Measurements from ENCODE around the gene LPP.

The LPP gene

DNA sequence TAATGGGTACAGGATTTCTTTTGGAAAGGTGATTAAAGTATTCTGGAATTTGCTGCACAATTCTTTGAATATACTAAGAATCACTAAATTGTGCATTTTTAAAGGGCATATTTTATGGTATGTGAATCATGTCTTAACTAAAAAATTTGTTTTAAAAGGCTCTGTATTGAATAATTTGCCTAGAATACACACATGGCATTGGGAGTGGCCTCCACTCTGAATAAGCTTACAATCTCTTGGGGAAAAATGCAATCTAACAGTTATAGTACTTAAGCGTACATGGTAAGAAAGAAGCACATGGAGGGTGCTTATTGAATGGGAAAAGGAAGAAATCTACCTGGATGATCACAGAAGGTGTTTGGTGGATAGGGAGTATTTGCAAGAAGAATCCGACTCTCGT lies 385.1 kb downstream of the LPP start:
- DNase-seq: no peak

DNA sequence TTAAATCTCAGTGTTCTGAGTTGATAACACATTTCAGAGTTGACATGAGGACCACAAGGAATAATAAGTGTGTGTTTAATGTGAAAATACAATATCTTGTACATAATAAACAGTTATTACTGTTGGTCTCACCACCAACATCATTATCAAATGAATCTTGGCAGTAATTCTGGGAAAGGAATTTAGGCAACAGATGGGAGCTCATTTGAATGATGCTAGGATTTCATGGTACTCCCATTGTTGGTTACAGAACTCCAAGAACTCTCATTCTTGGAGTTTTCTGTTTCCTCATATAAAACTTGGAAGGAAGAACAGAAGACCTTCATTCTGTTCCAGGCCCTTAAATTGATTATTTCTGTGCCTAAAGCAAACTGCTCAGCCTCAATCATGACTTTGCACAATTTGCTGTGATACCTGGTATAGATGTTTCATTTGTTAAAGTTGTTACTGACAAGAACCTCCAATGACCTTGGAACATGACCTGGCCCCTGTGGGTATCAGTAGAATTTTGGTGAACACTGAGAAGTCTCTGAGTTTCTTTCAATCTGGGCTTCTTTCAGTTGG lies 385.8 kb downstream of the LPP start:
- no peak for DNase-seq

DNA sequence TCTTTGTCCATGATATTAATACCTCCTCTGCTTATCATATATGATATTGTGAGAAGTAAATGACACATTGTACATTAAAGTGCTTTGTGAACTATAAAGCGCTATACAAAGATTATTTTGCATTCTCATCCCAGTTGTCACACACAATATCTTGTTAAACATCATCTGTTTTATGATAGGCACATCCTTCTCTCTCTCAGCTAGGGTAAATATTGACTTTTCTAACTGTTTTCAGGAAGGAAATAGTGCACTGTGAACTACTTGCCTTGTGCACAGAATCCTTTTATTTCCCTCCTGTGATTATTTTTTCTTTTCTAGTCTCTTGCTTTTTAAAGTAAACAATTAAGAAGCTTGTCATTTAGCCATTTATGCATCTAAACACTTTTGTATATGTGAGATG lies 388.2 kb downstream of the LPP start:
- no peak for DNase-seq

DNA sequence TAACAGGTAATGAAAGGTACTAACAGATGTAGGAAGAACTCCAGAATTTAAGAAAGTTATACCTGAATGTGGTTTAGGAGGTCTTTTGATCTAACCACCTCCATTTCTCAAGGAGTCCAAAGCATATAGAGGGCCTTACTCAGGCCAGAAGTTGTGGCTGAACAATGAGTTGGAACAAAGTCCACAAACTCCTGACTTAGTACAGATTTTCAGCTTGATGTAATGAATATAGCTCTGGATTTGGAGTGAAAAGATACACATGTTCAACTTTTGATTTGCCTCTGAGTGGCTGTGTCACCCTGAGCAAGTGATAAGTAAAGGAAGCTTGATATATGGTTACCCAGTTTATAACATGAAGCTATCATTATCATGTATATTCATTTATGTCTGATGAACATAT lies 390.1 kb downstream of the LPP start:
- DNase-seq: no peak

DNA sequence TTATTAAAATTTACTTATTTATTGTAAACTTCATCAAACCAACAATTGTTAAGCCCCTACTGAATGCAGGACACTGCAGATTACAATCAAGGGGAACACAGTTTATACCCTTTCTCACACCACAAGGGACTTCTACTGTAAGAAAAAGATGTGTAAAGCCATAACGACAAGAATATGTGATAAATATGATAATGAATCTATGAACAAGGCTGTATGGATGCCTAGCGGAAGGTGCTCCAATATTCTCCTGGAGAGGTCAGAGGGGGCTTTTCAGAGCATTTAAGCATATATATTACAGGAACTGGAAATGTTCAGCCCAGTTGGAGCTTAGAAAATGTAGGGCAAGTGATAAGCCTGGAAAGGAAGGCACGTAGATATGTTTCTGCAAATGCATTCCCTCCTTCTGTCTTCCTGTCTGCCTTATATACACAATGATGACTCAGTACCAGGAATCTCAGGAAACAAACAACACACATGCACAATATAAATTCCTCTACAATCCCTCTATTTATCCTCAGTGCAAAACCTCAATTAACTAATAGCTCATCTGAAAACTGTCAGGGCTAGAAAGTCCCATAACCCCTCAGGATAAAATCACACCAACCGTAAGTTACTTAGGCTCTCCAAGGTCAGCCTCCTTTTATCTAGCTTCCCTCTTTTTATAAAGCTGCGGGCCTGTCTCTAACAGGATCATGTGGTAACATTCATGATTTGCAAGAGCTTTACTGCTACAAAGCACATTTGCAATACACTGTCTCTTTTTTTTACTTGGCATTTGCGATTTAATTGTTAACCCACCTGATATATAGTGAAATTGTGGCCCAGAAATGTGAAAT lies 393.1 kb downstream of the LPP start:
- no peak for DNase-seq

DNA sequence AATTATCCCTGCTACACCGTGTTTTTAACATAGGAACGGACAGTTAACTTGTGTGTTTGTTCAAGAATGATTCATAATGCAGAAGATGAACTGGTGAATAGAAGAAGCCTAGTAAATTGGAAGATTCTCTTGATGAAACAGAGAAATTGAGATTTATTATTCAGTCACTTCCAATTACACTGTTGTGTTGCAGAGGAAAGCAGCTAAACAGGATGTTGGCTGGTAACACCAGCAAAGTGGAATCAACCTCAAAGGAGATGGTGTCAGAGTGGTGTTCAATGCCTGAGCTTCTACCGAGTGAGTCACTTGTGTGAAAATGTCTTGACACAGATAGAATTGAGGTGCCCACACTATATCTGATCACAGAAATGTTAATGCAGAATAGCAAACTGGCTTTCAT lies 399.6 kb downstream of the LPP start:
- no peak for DNase-seq

DNA sequence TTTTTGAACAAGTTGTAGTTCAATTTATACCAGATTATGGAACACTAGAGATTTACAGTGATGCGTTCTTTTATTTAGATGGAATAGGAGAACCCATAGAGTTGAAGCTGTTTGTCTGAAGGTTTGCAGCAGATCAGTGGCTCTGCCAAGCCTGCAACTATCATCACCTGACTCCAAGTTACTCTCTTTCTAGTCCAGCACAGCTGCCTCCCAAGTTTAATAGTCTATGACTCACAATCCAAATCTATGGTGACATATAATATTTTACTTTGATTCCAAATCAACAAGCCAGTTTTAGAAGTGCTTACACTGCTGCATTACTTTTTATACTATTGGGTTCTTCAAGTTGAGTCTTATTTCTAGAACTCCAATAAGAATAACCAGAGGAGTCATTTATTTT lies 400.4 kb downstream of the LPP start:
- DNase-seq: no peak

DNA sequence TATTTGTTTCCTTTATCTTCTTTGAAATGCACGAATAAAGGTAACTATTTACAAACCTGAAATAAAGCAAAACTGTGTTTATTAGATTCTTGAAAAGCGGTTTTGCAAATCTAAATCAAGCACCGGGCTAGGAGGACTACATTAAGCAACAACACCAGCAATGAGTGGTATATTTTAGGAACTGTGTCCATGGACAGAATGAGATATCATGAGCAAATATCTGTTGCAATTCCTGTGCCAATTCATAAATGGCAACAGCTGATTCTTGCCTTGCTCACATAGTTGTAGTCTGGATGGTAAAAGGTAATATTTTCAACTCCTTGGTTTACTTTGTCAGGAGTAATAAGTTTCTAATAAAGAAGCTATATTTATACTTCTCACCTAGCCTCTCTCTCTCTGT lies 403.3 kb downstream of the LPP start:
- DNase-seq: no peak

DNA sequence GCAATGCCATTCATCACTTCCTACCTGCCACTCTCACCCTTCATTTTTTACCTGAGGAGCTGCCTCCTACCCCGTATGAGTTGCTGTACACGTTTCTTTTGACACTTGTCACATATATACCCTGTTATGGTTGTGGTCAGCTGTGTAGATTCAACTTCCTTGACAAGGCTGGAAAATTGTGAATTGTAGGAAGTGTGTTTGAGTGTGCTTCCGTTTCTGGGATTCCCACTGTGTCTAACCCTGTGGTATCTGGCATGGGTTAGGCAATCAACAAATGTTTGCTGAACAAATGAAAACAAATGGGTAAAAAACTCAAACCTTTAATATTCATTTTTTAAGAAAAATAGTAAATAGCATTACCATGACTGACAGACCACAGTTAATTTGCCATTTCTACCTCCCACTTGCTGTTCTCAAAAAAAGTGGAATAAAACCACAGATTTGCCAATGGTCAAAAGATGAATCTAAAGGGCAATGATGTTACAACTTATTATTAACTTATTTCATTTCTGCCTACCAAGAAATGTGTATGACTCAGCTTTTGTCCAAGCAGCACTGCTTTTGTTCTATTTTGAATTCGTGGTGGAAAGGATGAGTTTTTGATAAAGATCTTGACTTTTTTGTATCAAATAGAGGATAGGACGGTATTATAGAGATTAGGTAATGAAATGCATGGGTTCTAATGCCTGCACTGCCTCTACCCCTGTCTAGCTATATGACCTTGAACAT lies 404.6 kb downstream of the LPP start:
- DNase-seq: no peak

DNA sequence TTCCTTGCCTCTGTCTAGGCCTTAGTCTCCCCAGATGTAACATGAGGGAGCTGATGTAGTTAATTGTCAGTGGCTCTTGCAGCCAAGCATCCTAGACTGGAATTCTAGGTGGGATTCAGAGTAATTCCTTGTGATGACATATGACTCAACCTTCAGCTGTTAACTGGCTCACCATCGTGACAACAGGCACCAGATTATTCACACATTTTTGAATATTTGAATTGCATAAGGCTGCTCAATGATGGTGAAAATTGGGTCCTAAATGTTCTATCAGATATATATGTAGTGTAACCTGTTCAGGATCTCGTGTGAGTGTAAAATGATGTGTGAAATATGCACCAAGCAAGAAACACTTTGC lies 405.1 kb downstream of the LPP start:
- DNase-seq: no peak

DNA sequence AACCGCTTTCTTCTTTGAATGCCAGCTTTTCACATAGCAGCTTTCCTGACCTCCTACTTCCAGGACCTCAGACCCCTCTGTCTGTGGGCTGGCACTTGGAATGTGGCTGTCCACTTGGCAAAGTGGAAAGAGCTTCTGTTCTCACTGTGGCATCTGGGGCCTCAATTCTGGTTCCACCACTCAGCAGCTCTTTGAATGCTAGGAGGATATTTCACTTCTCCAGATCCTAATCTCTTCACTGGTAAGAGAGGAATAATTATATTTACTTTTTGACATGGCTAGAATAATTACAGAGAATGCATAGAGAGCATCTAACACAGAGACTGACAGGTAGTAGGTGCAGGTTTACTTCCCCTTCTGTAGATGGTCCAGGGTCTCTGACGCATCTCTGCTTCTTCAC lies 405.9 kb downstream of the LPP start:
- no peak for DNase-seq

DNA sequence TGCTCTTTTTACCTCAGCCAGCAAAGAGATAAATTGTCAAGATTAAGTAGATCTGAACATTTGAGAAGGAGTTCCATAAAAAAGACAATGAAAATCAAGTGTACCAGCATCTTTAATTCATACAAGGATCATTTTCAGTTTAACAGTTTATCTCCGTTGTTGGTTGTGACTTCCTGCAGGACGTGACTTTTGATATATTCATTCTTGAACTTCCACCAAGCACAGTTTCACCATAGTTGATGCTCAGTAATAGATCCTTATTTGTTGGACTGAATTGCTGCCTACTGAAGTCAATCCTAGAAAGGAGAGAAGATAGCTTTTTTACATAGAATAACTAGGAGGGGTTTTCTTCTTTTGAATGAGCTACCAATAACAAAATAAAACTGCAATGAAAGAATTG lies 408.2 kb downstream of the LPP start:
- no peak for DNase-seq

DNA sequence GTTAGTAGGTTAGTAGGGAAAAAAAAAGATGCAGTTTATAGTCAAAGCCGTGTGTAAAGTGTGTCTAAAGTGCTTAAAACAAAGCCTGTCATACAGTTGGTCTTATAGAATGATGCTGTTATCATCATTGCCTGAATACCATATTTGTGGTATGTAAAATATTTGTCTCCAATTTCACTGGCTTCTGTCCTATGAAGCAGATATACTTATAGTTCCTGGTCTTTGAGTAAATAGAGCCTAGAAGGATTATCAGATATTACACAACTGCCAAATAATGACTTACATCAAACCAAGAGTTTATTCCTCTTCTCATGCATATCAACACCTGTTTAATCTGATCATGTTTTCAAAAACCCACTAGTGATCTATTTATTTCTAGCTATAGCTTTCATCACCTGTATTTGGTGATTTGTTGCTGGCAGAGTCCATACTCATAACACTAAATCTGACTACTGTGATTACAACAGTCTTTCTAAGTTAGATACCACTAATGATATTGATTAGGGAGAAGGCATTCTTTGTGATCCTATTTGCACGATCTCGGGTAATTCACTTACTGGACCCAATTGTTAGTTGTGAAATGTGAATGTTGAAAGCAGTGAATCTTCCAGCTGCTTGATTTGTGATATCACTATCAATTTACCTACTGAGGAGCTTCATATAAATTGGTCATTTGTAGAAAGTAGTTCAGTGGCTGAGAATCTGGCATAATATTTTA lies 413.7 kb downstream of the LPP start:
- no peak for DNase-seq

DNA sequence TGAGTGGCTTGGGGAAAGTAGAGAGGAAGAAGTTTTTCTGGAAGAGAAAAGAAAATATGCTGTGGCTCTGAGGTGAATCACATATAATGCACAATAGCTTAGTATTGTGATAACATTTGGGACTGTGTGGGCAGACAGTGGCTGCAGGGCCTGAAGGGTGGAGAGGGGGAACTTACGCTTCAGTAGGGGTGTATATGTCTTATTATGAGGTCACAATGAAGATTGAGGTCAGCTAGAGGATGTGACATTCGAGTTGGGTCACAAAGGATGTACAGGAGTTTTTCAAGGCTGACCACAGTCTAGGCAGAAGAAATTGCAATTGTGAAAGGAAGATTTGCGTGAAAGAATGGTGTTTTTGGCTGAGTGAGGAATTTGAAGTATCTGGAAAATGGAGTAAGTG lies 414.8 kb downstream of the LPP start:
- no peak for DNase-seq

DNA sequence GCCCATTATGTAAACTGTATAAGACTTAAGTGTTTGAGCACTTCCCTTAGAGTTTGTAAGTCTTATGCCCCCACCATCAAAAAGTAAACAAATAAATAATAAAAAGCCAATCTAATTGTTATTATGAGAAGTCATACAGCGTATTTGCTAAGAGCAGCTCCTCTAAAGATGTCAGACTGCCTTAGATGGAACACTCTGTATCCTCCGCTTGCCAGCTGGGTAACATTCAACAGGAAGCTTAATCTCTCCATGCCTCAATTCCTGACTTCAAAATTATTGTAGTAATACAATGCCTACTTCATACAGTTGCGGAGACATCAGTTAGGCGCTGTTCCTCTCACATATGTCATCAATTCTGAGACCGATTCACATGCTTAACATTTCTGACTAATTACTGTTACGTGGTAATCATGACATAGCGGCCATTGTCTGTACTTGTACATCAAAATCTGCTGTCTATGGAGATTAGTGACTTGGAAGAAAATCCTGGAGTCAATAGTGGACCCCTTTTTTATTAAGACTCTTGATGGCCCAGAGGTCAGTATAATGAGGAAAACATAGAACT lies 417.7 kb downstream of the LPP start:
- no peak for DNase-seq

DNA sequence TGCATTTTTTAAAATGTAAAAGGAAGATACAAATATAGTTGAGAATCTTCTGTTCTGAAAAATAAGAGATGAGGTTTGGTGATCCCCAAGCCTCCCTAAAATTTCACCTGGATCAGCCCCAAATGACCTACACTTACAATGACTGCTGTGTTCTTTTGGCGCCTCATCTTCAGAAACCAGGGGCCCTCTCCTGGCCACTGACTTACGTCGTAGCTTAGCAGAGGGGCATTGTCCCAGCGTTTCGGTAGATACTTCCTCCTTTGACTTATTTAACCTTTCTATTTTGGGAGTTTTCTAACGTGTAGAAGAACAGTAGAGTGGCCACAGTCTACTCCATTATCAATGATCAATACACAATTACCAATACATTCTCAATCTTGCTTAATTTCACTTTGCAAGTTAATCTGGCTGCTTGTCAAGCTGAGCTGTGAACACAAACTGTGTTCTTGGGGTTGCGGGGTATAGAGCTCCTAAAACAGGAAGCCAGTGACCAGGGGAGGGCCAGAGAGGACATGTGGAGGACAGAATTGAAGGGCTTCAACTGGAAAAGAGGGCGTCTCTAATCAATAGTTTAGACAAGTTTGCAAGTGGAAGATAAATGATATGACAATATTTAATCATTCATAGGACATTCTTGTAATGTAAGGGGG lies 419.5 kb downstream of the LPP start:
- no peak for DNase-seq

DNA sequence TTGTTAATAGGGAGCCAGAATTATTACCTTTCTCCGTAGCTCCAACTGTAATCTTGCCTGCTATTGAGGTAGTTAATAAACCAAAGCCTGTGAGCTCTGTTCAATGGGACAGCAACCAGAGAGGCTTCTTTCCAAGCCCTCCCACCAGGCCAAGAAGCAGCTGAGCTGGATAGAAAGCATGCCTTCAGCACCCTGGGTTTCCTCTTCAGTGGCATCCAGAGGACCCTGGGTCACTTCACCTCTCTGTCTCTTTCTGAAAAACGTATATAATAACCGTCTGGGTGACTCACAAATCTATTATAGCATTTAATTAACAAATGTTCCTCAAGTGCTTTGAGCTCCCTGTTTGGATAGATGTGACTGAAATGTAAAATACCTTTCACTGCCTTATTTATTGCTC lies 420.0 kb downstream of the LPP start:
- no peak for DNase-seq

DNA sequence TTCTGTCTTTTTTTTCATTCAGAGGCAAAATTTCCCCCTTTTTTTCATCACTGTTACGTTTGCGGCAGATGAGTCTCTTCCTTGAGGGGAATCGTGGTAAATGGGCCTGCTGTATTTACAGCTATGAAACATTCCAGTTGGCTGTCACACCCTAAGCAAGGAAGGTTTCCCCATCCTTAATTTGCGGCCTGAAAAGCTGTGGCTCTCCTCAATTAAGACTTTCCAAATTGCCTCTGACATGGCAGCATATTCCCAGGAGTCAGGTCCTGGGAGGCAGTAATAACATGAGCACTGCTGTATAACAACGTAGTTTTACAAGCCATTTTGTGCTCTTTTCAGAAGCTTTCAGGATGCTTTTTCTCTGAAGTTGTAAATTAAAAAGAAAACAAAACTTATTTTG lies 420.9 kb downstream of the LPP start:
- no peak for DNase-seq

DNA sequence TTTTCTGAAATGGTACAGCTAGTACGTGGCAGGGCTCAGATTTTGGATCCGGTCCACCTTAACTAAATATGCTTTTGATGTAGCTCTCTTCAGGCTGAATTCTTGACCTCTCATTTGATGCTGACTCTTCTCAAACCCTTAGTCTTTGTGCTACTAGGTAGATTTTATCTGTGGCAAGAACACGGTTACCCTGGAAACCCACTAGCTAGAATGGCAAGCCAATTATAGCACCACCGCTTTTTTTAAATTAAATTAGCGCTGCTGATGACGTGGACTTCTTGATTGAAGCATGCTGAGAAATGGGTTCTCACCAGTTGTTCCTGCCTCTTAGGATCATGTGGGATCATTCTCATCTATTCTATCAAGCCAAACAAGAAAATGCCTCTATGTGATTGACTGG lies 421.5 kb downstream of the LPP start:
- no peak for DNase-seq

DNA sequence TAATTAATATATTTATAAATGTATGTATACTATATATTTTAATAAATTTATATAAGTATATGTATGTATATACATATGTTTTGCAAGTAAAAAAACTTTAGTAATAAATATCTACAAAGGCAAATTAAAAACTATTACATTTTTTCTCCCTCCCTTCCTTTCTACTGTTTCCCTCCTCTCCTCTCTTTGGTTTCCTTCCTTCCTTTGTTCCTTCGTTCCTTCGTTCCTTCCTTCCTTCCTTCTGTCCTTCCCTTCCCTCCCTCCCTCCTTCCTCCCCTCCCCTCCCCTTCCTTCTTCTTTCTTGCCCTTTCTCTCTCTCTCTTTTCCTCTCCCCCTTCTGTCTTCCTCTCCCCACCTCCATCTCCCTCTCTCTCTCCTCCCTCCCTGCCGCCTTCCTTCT lies 423.6 kb downstream of the LPP start:
- DNase-seq: no peak

DNA sequence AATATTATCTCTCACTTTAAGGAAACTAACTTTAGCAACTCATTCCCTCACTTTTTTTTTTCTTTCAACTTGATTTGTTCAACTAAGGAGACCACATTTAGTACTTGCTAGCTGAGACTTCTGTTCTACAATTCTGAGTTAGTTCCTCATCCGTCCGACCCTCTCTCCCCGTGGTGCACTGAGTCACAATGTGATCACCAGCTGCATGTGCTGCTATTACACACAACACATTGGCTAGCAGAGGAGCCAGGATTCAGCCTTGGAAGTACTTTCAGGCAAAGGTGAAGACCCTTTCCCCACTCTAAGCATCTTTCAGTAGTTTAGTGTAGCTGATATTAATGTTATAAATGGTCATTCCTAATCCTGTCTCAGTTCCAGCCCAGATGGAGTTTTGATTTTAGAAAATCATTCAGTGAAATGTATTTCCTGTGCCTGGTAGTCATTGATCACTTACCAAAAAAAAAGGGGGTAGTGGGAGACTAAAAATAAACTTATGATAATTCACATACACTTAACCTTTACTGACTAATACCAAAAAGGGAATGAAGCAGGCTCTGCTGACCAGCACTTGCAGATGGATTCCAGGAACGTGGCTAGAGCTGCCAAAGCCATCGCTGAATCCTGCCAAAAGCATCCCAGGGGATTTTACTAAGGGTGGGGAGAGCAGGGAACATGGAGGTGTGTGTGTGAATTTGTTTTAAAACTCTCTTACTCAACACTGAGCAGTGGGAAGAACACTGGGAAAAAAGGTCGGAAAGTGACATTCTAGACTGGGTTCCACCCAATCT lies 424.8 kb downstream of the LPP start:
- DNase-seq: no peak

DNA sequence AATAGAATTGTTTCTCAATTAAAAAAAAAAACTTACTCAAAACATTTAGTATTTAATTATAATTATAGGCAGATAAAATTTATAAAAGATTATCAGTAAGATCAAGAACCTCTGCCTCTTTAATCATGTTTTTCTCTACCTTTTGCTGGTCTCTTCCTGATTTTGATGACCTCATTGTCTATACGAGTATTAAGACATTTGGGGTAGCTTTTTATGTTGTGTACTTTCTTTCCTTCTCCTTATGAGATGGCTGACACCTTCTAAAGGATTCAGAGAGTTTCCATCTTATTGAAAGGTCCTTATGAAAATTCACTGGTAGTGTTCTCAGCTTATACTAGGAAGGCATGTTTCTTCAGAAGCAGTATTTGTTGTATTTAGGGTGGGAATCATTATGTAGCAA lies 426.3 kb downstream of the LPP start:
- no peak for DNase-seq
